Peyer's patch (tissue), 4 donors: ENCODE measurements around the gene SSB.

Source experiments
- POLR2A ChIP-seq, 2 donors: fragments of 450-650 bp; IDR thresholded peaks; one replicate each; pipeline ENCODE4 v1.5.1; 2017; ENCODE audit warnings: antibody characterized with exemption in 2 of 2, mild to moderate bottlenecking in 2 of 2, moderate library complexity in 2 of 2
- TF ChIP-seq, protein P1 (sequence below), 6 experiments: fragments of 450-650 bp in 4 of 6; fragments of 200-600 bp in 2 of 6; sonication (generic) in 1 of 6; IDR thresholded peaks; one replicate each; pipeline ENCODE4 v1.5.1; 2017 to 2019; ENCODE audit warnings: antibody characterized with exemption in 6 of 6, mild to moderate bottlenecking in 3 of 6, moderate library complexity in 1 of 6

- TF ChIP-seq POLR2A (IDR thresholded peaks at IDR 0.05) = no peak
- TF ChIP-seq, protein P1, sequence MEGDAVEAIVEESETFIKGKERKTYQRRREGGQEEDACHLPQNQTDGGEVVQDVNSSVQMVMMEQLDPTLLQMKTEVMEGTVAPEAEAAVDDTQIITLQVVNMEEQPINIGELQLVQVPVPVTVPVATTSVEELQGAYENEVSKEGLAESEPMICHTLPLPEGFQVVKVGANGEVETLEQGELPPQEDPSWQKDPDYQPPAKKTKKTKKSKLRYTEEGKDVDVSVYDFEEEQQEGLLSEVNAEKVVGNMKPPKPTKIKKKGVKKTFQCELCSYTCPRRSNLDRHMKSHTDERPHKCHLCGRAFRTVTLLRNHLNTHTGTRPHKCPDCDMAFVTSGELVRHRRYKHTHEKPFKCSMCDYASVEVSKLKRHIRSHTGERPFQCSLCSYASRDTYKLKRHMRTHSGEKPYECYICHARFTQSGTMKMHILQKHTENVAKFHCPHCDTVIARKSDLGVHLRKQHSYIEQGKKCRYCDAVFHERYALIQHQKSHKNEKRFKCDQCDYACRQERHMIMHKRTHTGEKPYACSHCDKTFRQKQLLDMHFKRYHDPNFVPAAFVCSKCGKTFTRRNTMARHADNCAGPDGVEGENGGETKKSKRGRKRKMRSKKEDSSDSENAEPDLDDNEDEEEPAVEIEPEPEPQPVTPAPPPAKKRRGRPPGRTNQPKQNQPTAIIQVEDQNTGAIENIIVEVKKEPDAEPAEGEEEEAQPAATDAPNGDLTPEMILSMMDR (IDR thresholded peaks at IDR 0.05) = no peak
Observed at GRCh38 chr2:169815849-169816248, 17.2 kb downstream of the SSB start.
